Astrocyte (in vitro differentiated cells and primary cell): Measurements from ENCODE around the gene EPC2.

Source experiments
- EZH2 ChIP-seq: IDR thresholded peaks from 2 replicates; pipeline ENCODE4 v1.6.1; 2012; ENCODE audit warnings: mild to moderate bottlenecking, low read length, inconsistent platforms; ENCODE audit not compliant: insufficient read depth
- TF ChIP-seq, protein P1 (sequence below): IDR thresholded peaks from 2 replicates; pipeline ENCODE4 v1.5.1; 2011; ENCODE audit warnings: low read depth, mild to moderate bottlenecking, inconsistent platforms, low read length, moderate library complexity; ENCODE audit not compliant: insufficient read depth

DNA sequence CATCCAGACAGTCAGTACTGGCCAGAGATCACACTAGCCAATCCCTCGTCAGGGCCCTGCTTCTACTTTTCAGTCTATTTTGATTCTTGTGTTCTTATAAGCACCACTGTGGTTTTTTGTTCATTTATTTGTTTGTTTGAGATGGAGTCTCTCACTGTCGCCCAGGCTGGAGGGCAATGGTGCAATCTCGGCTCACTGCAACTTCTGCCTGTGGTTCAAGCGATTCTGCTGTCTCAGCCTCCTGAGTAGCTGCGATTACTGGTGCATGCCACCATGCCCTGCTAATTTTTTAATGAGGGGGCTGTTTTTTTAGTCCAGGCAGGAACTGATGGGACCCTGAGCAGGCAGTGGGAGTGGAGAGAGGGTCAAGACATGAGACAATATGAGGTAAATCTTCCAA, 165.5 kb downstream of the EPC2 start:
- TF ChIP-seq, protein P1, sequence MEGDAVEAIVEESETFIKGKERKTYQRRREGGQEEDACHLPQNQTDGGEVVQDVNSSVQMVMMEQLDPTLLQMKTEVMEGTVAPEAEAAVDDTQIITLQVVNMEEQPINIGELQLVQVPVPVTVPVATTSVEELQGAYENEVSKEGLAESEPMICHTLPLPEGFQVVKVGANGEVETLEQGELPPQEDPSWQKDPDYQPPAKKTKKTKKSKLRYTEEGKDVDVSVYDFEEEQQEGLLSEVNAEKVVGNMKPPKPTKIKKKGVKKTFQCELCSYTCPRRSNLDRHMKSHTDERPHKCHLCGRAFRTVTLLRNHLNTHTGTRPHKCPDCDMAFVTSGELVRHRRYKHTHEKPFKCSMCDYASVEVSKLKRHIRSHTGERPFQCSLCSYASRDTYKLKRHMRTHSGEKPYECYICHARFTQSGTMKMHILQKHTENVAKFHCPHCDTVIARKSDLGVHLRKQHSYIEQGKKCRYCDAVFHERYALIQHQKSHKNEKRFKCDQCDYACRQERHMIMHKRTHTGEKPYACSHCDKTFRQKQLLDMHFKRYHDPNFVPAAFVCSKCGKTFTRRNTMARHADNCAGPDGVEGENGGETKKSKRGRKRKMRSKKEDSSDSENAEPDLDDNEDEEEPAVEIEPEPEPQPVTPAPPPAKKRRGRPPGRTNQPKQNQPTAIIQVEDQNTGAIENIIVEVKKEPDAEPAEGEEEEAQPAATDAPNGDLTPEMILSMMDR = no peak
- TF ChIP-seq EZH2 = no peak
